MM.1S (cell line): ENCODE measurements around the gene RHOT1.
"Not testable (repeated sequence)": the region's sequence is repeated elsewhere in the genome, so short reads cannot be mapped to it uniquely, and the experiment has no call there.

Experiments used
- DNase-seq: peaks from one replicate; pipeline ENCODE4 v3.0.0-alpha.2; 2015
- H2AFZ ChIP-seq: fragments of 300-600 bp; sonication (generic); 2 replicates; pipeline ENCODE4 v1.6.0; 2016; ENCODE audit warnings: antibody characterized with exemption, low read length
- H3F3A ChIP-seq: fragments of 300-600 bp; sonication (generic); 2 replicates; pipeline ENCODE4 v1.6.1; 2016; ENCODE audit warnings: mild to moderate bottlenecking, antibody characterized with exemption, low read length, moderate library complexity, mixed read lengths; ENCODE audit not compliant: insufficient read depth
- H3K27ac ChIP-seq: fragments of 300-600 bp; sonication (generic); 2 replicates; pipeline ENCODE4 v1.5.1; 2016; ENCODE audit warnings: mild to moderate bottlenecking, low read length
- H3K27me3 ChIP-seq: fragments of 300-600 bp; sonication (generic); replicated peaks from 2 replicates; pipeline ENCODE4 v1.6.0; 2016; ENCODE audit warnings: low read length; ENCODE audit not compliant: insufficient read depth
- H3K36me3 ChIP-seq: fragments of 300-600 bp; sonication (generic); replicated peaks from 2 replicates; pipeline ENCODE4 v1.6.1; 2016; ENCODE audit warnings: mild to moderate bottlenecking, low read length, mixed read lengths; ENCODE audit not compliant: insufficient read depth
- H3K4me1 ChIP-seq: fragments of 300-600 bp; sonication (generic); 2 replicates; pipeline ENCODE4 v1.6.1; 2016; ENCODE audit warnings: low read length, mixed read lengths
- H3K4me2 ChIP-seq: fragments of 300-600 bp; sonication (generic); 2 replicates; pipeline ENCODE4 v1.6.0; 2016; ENCODE audit warnings: low read depth, low read length
- H3K4me3 ChIP-seq: fragments of 300-600 bp; sonication (generic); 2 replicates; pipeline ENCODE4 v1.5.1; 2016; ENCODE audit warnings: low read length, mixed read lengths
- H3K79me2 ChIP-seq: fragments of 300-600 bp; sonication (generic); 2 replicates; pipeline ENCODE4 v1.6.1; 2016; ENCODE audit warnings: mixed run types, low read length, mixed read lengths
- H3K9ac ChIP-seq: fragments of 300-600 bp; sonication (generic); 2 replicates; pipeline ENCODE4 v1.6.1; 2016; ENCODE audit warnings: low read length, mixed read lengths
- H3K9me2 ChIP-seq: fragments of 300-600 bp; sonication (generic); replicated peaks from 2 replicates; pipeline ENCODE4 v1.6.1; 2016; ENCODE audit warnings: mild to moderate bottlenecking, low read length, mixed read lengths; ENCODE audit not compliant: insufficient read depth
- H3K9me3 ChIP-seq: fragments of 300-600 bp; sonication (generic); replicated peaks from 2 replicates; pipeline ENCODE4 v1.6.1; 2016; ENCODE audit warnings: mild to moderate bottlenecking, low read length, mixed read lengths; ENCODE audit not compliant: insufficient read depth
- H4K20me1 ChIP-seq: fragments of 300-600 bp; sonication (generic); 2 replicates; pipeline ENCODE4 v1.6.1; 2016; ENCODE audit warnings: mild to moderate bottlenecking, low read length, moderate library complexity, mixed read lengths; ENCODE audit not compliant: insufficient read depth
- EZH2 ChIP-seq: fragments of 300-600 bp; sonication (generic); optimal IDR thresholded peaks from 2 replicates; pipeline ENCODE3; 2017; ENCODE audit warnings: low read depth, mild to moderate bottlenecking, antibody characterized with exemption, low read length, mixed read lengths
- EZH2phosphoT487 ChIP-seq: fragments of 300-600 bp; sonication (generic); IDR thresholded peaks from 2 replicates; pipeline ENCODE4 v1.6.1; 2018; ENCODE audit warnings: antibody characterized with exemption, low read length
- TF ChIP-seq, protein P1 (sequence below): fragments of 300-600 bp; sonication (generic); IDR thresholded peaks from 2 replicates; pipeline ENCODE4 v1.5.1; 2016; ENCODE audit warnings: antibody characterized with exemption, low read length, mixed read lengths

RHOT1 gene

DNA sequence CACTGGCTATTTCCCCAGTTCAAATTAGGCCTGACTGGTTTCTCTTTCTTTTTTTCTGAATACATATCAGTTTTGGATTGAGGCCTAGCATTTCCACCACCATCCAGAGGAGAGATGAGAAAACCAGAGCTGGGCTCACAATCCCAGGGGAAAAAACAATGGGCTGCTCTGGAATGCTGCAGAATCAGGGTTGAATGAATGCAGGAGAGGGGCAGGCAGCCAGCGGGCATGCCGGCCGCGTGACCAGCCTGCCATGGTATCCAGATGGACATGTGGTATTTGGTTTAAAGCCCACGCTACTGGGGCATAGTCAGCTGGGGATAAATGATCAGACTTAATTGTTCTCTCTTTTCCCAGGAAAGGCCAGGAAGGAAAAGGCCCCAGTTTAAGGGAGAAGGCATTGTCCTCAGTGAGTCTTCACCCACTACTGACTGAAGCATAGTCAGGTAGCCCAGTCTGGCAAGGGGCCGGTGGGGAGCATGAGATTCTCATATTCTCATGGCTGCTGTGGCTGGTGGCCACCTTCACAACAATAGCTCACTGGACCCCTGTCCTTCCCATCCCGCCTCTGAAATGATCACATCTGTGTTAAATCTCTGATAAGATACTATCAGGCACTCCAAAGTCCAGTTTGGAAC is 38.7 kb upstream of the RHOT1 start:
- H3K27me3 ChIP-seq = no peaks in the 10 kb centered on the region
- no peaks in the 10 kb centered on the region for H4K20me1 ChIP-seq
- H3K9me2 ChIP-seq = no peaks in the 10 kb centered on the region
- no peaks in the 10 kb centered on the region for H3K9me3 ChIP-seq
- no peak overlapping the region for H3K4me3 ChIP-seq
- TF ChIP-seq, protein P1, sequence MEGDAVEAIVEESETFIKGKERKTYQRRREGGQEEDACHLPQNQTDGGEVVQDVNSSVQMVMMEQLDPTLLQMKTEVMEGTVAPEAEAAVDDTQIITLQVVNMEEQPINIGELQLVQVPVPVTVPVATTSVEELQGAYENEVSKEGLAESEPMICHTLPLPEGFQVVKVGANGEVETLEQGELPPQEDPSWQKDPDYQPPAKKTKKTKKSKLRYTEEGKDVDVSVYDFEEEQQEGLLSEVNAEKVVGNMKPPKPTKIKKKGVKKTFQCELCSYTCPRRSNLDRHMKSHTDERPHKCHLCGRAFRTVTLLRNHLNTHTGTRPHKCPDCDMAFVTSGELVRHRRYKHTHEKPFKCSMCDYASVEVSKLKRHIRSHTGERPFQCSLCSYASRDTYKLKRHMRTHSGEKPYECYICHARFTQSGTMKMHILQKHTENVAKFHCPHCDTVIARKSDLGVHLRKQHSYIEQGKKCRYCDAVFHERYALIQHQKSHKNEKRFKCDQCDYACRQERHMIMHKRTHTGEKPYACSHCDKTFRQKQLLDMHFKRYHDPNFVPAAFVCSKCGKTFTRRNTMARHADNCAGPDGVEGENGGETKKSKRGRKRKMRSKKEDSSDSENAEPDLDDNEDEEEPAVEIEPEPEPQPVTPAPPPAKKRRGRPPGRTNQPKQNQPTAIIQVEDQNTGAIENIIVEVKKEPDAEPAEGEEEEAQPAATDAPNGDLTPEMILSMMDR = no peak
- TF ChIP-seq EZH2phosphoT487 = no peak
- TF ChIP-seq EZH2 = no peak
- H3K79me2 ChIP-seq = no peaks in the 10 kb centered on the region
- H3K4me1 ChIP-seq = no peaks in the 10 kb centered on the region
- no peak overlapping the region for H3K9ac ChIP-seq
- no peak overlapping the region for H2AFZ ChIP-seq
- no peak overlapping the region for H3K4me2 ChIP-seq
- no peaks in the 10 kb centered on the region for H3F3A ChIP-seq
- no peaks in the 10 kb centered on the region for H3K36me3 ChIP-seq
- DNase-seq = no peak
- H3K27ac ChIP-seq = no peak overlapping the region

DNA sequence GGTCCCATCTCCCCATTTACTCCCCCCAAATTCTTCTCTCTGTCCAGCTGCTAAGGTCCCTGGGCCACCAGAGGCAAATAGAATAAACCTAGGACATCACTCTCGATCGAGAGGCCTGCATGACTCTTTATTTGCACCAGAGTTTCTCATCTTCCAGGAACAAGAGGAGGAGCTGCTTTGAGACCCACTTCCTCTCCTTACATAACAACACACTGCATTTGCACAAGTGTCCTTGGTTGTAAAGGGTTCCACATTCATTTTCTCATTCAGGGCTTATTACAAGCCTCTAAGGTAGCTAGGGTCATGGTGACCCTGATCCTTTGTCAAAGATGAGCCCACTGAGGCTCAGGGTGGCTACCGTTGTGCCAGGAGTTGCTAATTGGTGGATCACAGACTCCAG is 38.1 kb upstream of the RHOT1 start:
- Histone ChIP-seq H3K27ac (no peak overlapping the region), H3K9me2 (no peaks in the 10 kb centered on the region), H3K4me1 (no peaks in the 10 kb centered on the region), H3F3A (no peaks in the 10 kb centered on the region), H3K27me3 (no peaks in the 10 kb centered on the region), H3K4me2 (no peak overlapping the region), H3K79me2 (no peaks in the 10 kb centered on the region), H3K4me3 (no peak overlapping the region), H2AFZ (no peak overlapping the region), H4K20me1 (no peaks in the 10 kb centered on the region), H3K9me3 (no peaks in the 10 kb centered on the region), H3K36me3 (no peaks in the 10 kb centered on the region), H3K9ac (no peak overlapping the region)
- DNase-seq = no peak
- TF ChIP-seq EZH2 (no peak), EZH2phosphoT487 (no peak)
- TF ChIP-seq, protein P1 = no peak

DNA sequence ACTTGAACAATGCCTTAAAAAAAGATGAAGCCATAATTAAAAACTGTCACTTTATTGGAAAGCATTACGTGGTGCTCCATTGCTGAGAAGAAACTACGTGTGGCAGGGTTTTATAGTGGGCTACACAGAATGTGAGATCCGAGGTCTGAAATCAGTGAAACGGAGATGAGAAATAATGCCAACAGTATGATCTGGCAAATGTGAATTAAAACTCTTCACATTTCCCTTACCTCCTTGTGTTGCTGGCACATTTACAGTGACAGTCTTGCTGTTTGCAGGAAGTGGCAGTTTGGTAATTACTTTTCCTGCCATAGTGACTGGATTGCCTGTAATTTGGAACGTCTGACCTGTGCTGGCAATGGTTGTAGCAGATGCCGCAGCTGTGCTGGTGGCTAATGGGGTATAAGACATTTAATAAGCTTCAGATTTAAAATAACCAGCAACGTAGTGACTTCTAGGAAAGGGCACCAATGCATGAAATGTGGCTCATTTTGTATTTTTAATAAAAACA is 35.8 kb upstream of the RHOT1 start:
- H3K27me3 ChIP-seq, DNase-seq, H3K79me2 ChIP-seq, H3K9me2 ChIP-seq, H2AFZ ChIP-seq, H3K4me2 ChIP-seq, H3K9me3 ChIP-seq, H4K20me1 ChIP-seq, H3K4me3 ChIP-seq, H3K4me1 ChIP-seq, H3F3A ChIP-seq, H3K27ac ChIP-seq, H3K9ac ChIP-seq, H3K36me3 ChIP-seq: not testable (repeated sequence)

DNA sequence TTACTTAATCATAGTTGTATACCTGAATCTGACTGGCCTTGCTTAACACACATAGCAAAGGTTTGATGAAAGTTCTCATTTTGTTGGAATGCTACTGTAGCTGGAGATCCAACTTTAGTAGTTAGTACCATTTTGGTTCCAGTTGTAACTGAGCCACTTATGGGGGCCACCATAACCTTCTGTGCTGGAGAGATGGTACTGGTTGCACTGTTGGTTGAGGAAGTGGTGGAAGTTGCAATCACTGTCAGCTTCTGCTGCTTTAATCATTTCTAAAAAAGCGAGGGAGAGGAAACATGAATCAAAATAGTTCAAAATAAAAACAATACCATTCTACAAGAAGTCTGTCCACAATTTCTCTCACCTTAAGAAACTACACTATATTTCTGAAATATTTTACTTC is 35.1 kb upstream of the RHOT1 start:
- not testable (repeated sequence) for H3K9ac ChIP-seq, H3K4me2 ChIP-seq, DNase-seq, H3F3A ChIP-seq, H3K27ac ChIP-seq, H3K9me3 ChIP-seq, H3K9me2 ChIP-seq, H3K27me3 ChIP-seq, H4K20me1 ChIP-seq, H3K36me3 ChIP-seq, H3K4me3 ChIP-seq, H2AFZ ChIP-seq, H3K4me1 ChIP-seq, H3K79me2 ChIP-seq
